IPS-NIHi7 (cell line): ENCODE measurements around the gene BAZ2A.
"Not testable (repeated sequence)": the region's sequence is repeated elsewhere in the genome, so short reads cannot be mapped to it uniquely, and the experiment has no call there.

Experiments
- DNase-seq: peaks from one replicate; pipeline ENCODE4 v3.0.0; 2012; ENCODE audit warnings: mixed read lengths; ENCODE audit errors: extremely low spot score

Gene BAZ2A

DNA sequence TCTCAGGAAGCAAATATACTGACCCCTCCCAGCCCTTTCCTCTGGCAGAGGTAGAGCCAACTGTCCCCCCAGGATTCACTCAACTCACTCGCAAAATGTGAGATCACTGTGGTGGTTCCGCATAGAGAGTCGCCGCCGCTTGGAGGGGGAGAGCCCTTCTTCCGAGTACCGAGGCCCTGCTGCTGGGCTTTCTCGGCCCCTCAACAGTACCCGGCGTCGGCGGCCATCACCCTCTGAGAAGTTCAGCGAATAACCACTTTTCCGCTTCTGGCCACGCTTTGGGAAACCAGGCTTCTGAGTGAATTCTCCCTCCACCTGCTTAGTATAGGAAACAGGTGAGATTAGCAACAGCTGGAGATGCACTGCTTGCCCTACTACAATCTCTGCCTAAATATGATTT is 31.1 kb downstream of the BAZ2A start:
- DNase-seq, result no peak

DNA sequence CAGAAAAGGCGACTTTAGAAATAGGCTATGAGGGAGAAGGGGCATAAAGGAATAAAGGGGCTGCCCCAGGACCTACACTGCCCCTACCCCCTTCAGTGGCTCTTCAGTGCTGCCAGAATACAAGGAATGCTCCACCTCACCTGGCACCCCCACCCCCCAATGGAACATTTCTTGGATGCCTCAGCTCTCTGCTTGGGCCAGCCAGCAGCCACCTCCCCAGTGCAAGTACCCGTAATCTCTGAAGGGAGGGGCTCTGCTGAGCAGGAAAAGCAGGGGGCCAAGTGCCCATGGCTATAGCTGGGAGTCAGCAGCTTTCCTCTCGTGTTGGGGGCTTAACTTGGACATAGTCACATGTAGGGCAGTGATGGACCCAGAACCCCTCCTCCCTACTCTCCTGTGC is 33.3 kb downstream of the BAZ2A start:
- DNase-seq, result peak; percentile 41

DNA sequence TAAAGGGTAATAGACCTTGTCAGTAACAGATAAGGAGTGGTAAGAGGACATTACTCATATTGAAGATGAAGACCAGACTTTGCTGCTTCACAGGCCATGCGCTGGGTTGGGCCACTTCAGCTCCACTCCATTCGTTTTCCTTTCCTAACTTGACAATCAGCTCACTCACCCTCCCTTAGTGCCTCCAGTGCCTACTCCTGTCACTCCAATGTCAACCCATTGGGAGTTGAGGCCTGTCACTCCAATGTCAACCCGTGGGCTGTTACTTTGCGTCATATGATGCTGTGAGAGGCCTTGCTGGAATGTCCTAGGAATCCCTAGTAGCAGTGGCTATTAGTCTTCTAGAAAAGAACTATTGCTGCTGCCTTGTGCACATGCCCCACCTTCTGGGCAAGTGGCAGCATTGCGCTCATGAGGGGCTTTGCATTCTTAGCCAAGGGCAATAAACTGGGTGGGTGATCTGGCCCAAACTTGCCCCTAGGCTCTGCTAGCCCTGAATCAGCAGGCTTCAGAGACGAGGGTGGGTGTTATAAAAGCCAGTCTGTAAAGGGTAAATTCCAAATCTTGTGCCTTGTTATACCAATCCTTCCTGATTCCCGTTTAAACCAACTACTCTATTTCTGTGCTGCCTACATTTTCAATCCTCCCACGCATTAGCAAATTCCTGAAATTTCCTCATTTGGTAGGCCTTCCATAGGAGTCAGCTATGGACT is 36.1 kb downstream of the BAZ2A start:
- peak; percentile 89 for DNase-seq

DNA sequence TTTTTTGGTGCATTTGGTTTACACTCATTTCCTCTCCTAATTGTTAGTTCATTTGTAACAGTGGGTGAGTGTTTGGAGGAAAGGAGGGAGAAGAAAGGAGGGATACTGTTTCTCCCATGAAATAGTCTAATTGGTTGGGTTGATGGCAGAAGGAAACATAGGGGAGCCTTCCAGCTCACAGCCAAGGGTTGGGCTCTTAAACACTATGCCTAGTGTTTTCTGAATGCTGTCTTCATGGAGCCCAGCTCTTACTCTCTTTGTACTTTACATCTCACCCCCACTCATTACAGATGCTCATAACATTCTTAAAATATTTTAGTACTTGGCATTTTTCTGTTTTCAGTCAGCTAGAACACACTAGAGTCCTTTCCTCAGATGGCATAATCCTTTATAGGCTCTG is 38.2 kb downstream of the BAZ2A start:
- no peak for DNase-seq

DNA sequence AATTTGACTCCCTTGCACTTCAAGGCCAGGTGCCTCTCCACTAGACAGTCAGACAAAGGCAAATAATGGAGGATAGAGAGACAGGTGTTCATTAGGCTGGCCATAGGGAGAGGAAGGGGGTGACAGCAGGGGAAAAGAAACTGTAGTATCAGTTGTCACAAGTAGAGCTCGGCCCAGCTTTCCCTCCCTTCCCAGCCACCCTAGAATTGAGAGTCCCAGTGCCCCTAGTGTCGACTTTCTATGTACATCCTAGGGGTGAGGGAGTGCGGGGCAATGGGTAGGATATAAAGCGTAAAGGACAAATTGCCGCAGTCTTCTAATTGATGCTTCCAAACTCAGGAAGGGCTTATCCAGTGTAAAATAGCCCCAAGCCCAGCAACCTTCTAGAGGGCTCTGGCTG is 39.0 kb downstream of the BAZ2A start:
- no peak for DNase-seq

DNA sequence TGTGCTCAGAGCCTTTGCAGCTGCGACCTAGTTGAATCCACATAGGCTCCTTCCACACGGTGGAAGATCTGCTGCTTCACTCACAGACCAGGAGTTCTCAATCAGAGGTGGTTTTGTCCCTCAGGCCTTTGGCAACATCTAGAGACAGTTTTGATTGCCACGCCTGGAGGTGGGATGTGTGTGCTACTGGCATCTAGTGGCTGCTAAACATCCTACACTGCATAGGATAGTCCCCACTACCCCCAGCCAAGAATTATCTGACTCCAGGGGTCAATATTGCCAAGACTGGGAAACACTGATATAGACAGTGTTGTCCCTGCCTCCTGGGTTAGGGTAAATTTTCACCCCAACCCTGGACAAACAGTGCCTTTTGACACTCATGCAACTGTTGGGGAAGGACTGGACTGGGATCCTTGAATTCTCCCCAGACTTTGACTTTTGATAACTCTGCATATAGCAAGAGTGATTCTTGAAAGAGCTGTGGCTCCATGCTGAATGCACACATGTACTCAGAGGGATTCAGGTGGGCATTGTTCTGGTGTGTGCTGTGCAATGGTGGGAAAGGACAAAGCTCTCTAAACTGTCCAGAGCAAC is 39.8 kb downstream of the BAZ2A start:
- DNase-seq, result peak; percentile 58

DNA sequence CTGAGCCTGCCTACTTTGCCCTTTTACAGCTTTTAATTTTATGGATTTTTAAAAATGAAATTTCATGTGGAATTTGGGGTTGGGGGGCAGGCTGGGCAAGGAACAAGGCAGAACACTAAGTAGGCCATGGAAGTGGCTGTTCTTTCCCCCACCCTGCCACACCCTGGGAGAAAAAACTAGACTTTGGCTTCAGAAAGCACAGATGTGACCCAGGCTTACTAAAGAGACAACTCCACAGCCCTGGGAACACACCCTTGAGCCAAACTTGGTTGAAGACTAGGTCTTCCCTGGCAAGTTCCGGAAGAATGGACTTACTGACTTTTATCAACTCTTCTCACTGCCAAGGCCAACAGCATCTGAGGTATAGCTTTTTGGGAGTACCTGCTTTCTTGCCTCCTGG is 40.3 kb downstream of the BAZ2A start:
- no peak for DNase-seq

DNA sequence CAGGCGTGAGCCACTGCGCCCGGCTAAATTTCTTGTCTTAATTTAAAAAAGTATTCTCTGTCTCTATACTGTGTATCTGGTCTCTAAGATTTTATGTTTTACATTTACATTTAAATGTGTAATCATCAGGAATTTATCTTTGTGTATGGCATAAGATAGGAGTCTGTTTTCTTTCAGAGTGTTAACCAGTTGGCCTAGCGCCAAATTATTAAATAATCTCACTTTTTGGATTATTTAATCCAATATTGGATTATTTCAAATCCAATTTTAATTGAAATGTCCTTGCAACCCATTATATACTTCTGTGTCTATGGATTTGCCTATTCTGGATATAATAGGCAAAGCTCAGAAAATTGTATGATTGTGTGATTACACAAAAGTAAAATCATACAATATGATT is 45.0 kb downstream of the BAZ2A start:
- no peak for DNase-seq

DNA sequence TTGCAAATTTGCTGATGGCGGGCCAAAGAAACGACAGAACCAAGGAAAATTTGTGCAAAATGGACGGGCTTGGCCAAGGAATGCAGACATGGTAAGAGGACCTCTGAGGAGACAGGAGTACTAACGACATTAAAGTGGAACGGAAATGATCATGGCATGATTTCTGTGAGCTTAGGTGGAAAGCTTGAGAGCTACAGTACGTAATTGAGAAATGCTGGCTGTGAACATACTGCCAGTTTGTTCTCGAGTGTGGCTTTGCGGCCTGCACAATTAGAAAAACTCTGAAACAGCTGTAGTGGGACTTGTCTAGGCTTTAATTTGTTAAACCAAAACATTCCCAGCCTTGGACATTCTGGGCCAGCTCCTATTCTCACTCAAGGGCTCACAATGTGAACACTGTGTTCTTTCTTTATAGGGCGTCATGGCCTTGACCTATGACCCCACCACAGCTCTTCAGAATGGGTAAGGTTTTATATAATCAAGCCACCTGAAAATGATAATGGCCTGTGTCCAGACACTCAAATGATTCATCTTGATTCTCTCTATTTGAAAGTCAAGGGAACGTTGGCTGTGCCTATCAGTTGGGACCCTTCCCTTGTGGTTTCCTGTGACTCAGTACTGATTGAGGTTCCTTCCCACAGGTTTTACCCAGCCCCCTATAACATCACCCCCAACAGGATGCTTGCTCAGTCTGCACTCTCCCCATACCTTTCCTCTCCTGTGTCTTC is 48.5 kb downstream of the BAZ2A start:
- no peak for DNase-seq

DNA sequence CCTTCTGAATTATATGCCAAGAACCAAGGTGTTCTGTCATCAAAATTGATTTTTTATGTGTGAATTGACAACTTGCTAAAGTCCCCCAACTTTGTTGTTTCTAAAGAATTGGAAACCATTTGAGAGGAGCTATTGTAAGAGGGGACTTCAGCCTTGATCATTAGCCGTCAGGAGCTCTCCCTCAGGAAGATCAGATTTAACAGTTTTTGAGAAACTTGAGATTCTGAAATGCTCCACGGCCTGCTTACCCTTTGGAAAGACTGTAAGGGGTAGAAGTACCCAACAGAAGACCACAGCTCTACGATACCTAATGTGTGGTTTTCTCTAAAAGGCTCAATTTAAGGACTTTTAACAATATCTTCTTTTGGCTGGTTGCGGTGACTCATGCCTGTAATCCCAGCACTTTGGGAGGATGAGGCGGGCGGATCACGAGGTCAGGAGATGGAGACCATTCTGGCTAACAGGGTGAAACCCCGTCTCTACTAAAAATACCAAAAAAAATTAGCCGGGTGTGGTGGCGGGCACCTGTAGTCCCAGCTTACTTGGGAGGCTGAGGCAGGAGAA is 51.1 kb downstream of the BAZ2A start:
- DNase-seq, result no peak

DNA sequence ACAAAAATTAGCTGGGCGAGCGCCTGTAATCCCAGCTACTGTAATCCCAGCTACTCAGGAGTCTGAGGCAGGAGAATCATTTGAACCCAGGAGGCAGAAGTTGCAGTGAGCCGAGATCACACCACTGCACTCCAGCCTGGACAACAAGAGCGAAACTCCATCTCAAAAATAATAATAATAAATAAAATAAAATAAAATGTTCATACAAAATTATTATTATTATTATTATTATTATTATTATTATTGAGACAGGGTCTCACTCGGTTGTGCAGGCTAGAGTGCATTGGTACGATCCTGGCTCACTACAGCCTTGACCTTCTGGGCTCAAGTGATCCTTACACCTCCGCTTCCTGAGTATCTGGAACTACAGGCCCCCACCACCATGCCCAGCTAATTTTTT is 52.9 kb downstream of the BAZ2A start:
- DNase-seq, result not testable (repeated sequence)

DNA sequence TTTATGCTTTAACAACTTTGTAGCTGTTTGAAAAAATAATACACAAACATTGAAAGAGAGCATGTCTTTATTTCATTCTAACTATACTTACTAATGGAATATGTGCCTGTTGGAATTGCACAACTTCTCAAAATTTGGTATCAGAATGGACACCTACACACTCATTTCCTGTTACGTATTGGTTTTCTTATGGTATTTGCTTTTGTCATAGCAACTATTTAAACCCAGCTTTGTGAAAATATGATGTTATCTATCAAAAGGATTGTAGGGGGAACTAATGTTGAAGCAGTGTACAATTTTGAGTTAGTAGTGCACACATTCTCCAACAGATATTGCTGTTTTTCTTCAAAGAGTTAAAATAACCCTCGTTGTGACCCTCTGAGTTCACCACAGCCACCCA is 55.9 kb downstream of the BAZ2A start:
- DNase-seq, result no peak

DNA sequence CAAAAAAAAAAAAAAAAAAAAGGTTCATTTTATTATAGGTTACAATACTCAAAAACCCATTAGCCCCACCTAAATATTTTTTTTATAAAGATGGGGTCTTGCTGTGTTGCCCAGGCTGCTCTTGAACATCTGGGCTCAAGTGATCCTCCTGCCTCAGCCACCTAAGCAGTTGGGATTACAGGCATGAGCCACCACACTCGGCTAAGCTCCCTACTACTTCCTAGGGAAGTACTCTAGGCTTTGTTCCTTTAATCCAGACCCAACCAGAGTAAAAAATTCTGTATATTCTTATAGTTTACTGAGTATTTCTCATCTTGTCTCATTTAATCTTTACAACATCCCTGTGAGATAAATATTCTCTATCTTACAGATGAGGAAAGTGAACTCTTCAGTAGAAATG is 57.8 kb downstream of the BAZ2A start:
- DNase-seq, result no peak

DNA sequence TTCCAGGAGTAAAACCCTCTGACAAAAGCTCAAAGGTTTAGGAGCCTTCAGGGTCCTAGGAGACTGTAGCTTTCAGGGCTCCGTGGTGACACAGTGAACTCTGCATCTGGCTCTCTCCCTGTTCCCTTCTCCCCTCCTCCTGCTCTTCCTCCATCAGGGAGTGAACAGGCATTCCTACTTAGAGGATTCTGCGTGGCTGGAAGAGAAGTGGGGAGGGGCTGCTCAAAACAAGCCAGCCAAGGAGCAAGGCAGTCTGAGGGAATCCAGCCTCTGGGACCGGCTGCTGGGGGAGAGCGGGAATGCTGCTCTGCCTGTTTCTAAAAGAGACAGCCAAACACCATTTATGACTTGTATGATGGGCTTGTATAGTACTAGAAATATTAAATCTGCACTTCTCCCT is 59.0 kb downstream of the BAZ2A start:
- no peak for DNase-seq

DNA sequence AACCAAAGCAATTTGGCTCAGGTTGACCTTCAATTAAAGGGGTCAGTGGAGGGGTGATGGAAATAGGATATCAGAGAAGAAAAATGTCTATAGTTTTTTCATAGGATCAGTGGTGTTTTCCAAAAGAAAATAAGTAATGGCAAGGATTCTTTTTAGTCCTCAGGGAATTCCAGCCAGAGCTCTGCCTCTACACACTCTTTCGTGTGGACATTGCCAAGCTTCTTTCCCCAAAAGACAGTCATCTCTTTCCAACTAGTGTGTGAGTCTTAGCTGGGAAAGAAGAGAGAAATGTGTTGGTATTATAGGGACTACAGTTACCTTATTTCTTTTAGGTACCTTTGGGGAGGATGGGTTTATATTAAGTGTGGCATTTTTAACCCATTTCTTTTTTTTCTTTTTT is 62.0 kb downstream of the BAZ2A start:
- DNase-seq, result no peak

DNA sequence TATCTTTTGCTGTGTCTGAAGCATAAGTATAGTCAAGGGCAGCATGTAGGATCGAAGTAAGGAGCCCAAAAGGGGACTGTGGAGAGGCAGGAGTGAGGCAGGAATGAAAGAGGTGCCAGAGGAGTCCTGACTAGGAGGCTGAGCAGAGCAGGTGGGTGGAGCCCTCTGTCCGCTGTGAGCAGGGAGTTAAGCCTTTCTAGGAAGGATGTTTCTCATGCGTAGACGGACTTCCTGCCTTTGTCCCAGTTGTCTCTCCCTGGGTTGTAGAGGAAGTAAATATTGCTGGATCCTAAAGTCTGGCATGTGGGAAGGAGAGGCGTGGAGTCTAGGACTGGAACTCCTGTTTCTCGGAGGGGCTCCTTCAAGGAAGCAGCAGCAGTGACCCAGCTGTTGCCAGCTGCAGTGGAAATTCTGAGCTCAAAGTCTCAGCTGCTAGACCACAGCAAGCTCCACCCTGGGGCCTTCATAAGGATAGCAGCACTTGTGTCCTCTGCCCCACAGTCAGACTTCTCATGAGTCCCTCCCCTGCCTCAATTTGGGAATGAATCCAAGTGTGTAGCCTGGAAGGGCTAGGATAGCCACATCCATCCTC is 64.5 kb downstream of the BAZ2A start:
- peak; percentile 65 for DNase-seq

DNA sequence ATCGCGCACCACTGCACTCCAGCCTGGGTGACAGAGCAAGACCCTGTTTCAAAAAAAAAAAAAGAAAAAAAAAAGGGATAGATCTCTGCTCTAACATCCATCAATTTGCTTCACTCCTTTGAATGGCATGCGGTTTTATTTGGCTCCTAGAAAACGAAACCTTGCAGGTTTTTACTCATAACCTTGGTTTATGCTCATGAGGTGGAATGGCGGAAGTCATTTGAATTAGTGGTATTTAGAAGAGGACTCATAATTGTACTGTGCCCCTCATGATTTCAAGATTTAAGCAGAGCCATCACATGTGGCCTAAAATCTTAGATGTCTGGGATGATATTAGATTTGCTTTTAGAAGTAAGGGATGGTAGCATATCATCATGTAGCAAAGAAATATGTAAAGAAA is 79.1 kb downstream of the BAZ2A start:
- no peak for DNase-seq

DNA sequence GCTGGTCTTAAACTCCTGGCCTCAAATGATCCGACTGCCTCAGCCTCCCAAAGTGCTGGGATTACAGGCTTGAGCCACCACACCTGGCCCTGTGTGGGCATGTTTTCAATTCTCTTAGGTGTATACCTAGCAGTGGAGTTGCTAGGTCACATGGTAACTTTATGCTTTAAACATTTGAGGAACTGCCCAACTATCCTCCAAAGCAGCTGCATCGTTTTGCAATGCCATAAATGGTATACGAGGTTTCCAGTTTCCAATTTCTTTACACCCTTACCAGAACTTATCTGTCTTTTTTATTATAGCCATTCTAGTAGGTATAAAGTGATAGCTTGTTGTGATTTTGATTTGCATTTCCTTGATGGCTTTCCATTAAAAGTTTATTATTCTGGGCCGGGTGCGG is 83.4 kb downstream of the BAZ2A start:
- DNase-seq, result no peak
